ENCODE results near the gene ACTN1. TPM values are rescaled to one million over a fixed set of nuclear protein-coding genes. Genes with fewer than 3 reads are reported as not detected.
A peak's percentile ranks its signal among the peaks of the same experiment; 100 is the strongest.

ACTN1 gene
- polyA plus RNA-seq, 1 experiment: 641 TPM

GRCh38 chr14:69003626-69004025 is 24.5 kb upstream of the ACTN1 start:
- no peak overlapping the region for H3K4me3 ChIP-seq (ENCODE audit: low read depth, low read length)
- no peaks in the 10 kb centered on the region for H3K9me3 ChIP-seq (ENCODE audit: control insufficient read depth, insufficient read depth, low read length)
- TF ChIP-seq CTCF (IDR thresholded peaks at IDR 0.05; ENCODE audit: low read depth, low read length): no peak
- ChIA-PET POLR2A (no interaction called here), CTCF (no interaction called here)
- no peak overlapping the region for H3K27ac ChIP-seq (ENCODE audit: low read depth, low read length)
- DNase-seq (ENCODE audit: low read depth, low spot score): no peak
- no peaks in the 10 kb centered on the region for H3K27me3 ChIP-seq (ENCODE audit: control insufficient read depth, insufficient read depth, low read length)

- ChIA-PET POLR2A (interaction anchor here (1.0 kb wide), 1 partner anchor 10 kb away, joined by 3 read pairs; no protein-coding TSS in a partner anchor), CTCF (interaction anchor here (1.3 kb wide), 1 partner anchor 91 kb away, joined by 3 read pairs; no protein-coding TSS in a partner anchor)
- H3K27ac ChIP-seq (ENCODE audit: low read depth, low read length): no peak overlapping the region
- no peaks in the 10 kb centered on the region for H3K9me3 ChIP-seq (ENCODE audit: control insufficient read depth, insufficient read depth, low read length)
- no peak for DNase-seq (ENCODE audit: low read depth, low spot score)
- no peaks in the 10 kb centered on the region for H3K27me3 ChIP-seq (ENCODE audit: control insufficient read depth, insufficient read depth, low read length)
- peak; percentile 17; the same call in 1 of the 2 replicates for TF ChIP-seq CTCF (IDR thresholded peaks at IDR 0.05; ENCODE audit: low read depth, low read length)
- H3K4me3 ChIP-seq (ENCODE audit: low read depth, low read length): no peak overlapping the region
Observed at GRCh38 chr14:69002069-69002468, 23.0 kb upstream of the ACTN1 start.

- no peaks in the 10 kb centered on the region for H3K9me3 ChIP-seq (ENCODE audit: control insufficient read depth, insufficient read depth, low read length)
- no peak overlapping the region for H3K27ac ChIP-seq (ENCODE audit: low read depth, low read length)
- no peak for TF ChIP-seq CTCF (IDR thresholded peaks at IDR 0.05; ENCODE audit: low read depth, low read length)
- DNase-seq (ENCODE audit: low read depth, low spot score): no peak
- CTCF ChIA-PET: interaction anchor here (1.3 kb wide), 1 partner anchor 90 kb away, joined by 3 read pairs; no protein-coding TSS in a partner anchor
- H3K27me3 ChIP-seq (ENCODE audit: control insufficient read depth, insufficient read depth, low read length): no peaks in the 10 kb centered on the region
- POLR2A ChIA-PET: no interaction called here
- H3K4me3 ChIP-seq (ENCODE audit: low read depth, low read length): no peak overlapping the region
Observed at GRCh38 chr14:69001375-69001774, 22.3 kb upstream of the ACTN1 start.

GRCh38 chr14:68998062-68998461 is 19.0 kb upstream of the ACTN1 start:
- no peak for DNase-seq (ENCODE audit: low read depth, low spot score)
- POLR2A ChIA-PET: no interaction called here
- Histone ChIP-seq H3K27me3 (ENCODE audit: control insufficient read depth, insufficient read depth, low read length) (peaks cover 6% of the 10 kb centered on the region), H3K9me3 (ENCODE audit: control insufficient read depth, insufficient read depth, low read length) (no peaks in the 10 kb centered on the region), H3K4me3 (ENCODE audit: low read depth, low read length) (no peak overlapping the region), H3K27ac (ENCODE audit: low read depth, low read length) (no peak overlapping the region)
- CTCF ChIA-PET: no interaction called here
- no peak for TF ChIP-seq CTCF (IDR thresholded peaks at IDR 0.05; ENCODE audit: low read depth, low read length)

GRCh38 chr14:68995731-68996130 is 16.6 kb upstream of the ACTN1 start:
- Histone ChIP-seq H3K27me3 (ENCODE audit: control insufficient read depth, insufficient read depth, low read length) (peaks cover 6% of the 10 kb centered on the region), H3K9me3 (ENCODE audit: control insufficient read depth, insufficient read depth, low read length) (no peaks in the 10 kb centered on the region), H3K27ac (ENCODE audit: low read depth, low read length) (no peak overlapping the region), H3K4me3 (ENCODE audit: low read depth, low read length) (no peak overlapping the region)
- DNase-seq (ENCODE audit: low read depth, low spot score): no peak
- CTCF ChIA-PET: no interaction called here
- TF ChIP-seq CTCF (IDR thresholded peaks at IDR 0.05; ENCODE audit: low read depth, low read length): no peak
- POLR2A ChIA-PET: no interaction called here

Measured in AG04450 (cell line).